Activated CD4-positive, alpha-beta T cell treated with anti-CD3 and anti-CD28 coated beads, Interleukin-2, amount 10 ng/mL, durations not matched to agents 24 days and 14 days (primary cell): ENCODE data around the gene SH3RF1. TPM values are rescaled to one million over a fixed set of nuclear protein-coding genes. Genes with fewer than 3 reads are reported as not detected.

Source experiments
- DNase-seq: peaks from one replicate; pipeline ENCODE4 v3.0.0; 2022
- H3K27ac Mint-ChIP-seq: one replicate; pipeline ENCODE4 v1.8.0; 2022; ENCODE audit warnings: mild to moderate bottlenecking, mixed read lengths
- H3K27me3 Mint-ChIP-seq: one replicate; pipeline ENCODE4 v1.8.0; 2022; ENCODE audit warnings: mixed read lengths
- H3K36me3 Mint-ChIP-seq: one replicate; pipeline ENCODE4 v1.8.0; 2022; ENCODE audit warnings: low read depth, mild to moderate bottlenecking, mixed read lengths
- H3K4me1 Mint-ChIP-seq: one replicate; pipeline ENCODE4 v1.8.0; 2021; ENCODE audit warnings: mixed read lengths
- H3K4me3 Mint-ChIP-seq: one replicate; pipeline ENCODE4 v1.8.0; 2022; ENCODE audit warnings: mild to moderate bottlenecking, moderate library complexity, mixed read lengths
- H3K9me3 Mint-ChIP-seq: one replicate; pipeline ENCODE4 v1.8.0; 2021; ENCODE audit warnings: mixed read lengths
- intact Hi-C: fragments of 100-400 bp; cut with micrococcal nuclease; formaldehyde crosslinking; loops from one replicate; pipeline ENCODE4 v1.15.1; 2023
- total RNA-seq: library from RNA; stranded (reverse); gene quantifications from 2 replicates; pipeline ENCODE4 v1.2.3, GENCODE V29; 2022

SH3RF1 gene
- total RNA-seq, 1 donor from 2014 or later: 0.68 TPM

- DNase-seq: no peak
- Mint-ChIP-seq H3K27ac (no peak overlapping the region), H3K4me1 (no peaks in the 10 kb centered on the region), H3K27me3 (no peaks in the 10 kb centered on the region), H3K36me3 (no peaks in the 10 kb centered on the region), H3K4me3 (no peak overlapping the region), H3K9me3 (no peaks in the 10 kb centered on the region)
- intact Hi-C loops: no loop called here
Observed at GRCh38 chr4:169156392-169156791, 114.4 kb downstream of the SH3RF1 start.

DNA sequence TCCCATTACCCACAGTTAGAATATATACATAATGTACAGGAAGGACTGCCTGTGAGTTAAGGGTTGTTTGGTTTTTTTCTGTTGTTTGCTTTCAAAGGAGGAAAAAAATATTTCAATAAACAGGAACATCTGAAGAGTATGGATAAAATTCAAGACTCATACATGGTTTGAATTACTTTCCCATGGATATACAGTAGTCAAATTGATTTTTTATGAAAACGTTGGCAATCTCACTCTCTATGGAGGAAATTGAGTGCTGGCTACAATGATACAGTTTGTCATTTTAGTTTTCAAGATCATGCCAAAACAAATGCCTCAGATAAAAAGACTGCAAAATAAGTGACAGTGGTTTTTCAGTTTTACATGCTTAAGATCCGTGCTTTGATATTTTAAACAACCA is 116.6 kb downstream of the SH3RF1 start:
- Mint-ChIP-seq H3K36me3 (no peaks in the 10 kb centered on the region), H3K4me1 (no peaks in the 10 kb centered on the region), H3K27ac (no peak overlapping the region), H3K27me3 (no peaks in the 10 kb centered on the region), H3K9me3 (no peaks in the 10 kb centered on the region), H3K4me3 (no peak overlapping the region)
- intact Hi-C loops: no loop called here
- DNase-seq: no peak

DNA sequence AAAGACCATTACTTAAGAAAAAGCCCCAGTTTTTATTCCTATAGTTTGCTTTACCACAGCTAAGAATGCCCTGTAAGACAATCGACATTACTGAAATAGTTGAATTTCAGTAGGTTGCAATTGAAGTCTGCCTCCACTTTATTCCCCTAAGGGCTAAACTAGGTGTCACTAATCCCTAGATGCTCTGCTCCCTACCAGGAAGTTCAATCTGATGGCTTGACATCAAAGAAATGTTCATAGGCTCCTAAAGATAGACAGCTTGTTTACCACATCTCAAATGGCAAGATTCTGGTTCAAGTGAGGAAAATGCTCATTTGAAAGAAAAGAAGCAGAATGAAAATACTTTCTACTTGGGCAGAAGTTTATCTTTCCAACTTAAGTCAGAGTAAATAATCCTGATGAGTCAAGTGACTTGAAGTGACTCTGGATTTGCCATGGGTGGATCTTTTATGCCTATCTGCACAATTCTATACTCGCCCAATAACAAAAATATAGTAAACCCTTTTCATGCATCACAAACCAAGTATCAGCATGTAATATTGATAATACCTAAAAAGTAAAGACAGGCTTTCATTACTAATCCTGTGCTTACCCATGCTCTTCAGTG is 117.2 kb downstream of the SH3RF1 start:
- Mint-ChIP-seq H3K4me1 (no peaks in the 10 kb centered on the region), H3K27ac (no peak overlapping the region), H3K9me3 (no peaks in the 10 kb centered on the region), H3K36me3 (no peaks in the 10 kb centered on the region), H3K27me3 (no peaks in the 10 kb centered on the region), H3K4me3 (no peak overlapping the region)
- intact Hi-C loops: no loop called here
- DNase-seq: no peak

DNA sequence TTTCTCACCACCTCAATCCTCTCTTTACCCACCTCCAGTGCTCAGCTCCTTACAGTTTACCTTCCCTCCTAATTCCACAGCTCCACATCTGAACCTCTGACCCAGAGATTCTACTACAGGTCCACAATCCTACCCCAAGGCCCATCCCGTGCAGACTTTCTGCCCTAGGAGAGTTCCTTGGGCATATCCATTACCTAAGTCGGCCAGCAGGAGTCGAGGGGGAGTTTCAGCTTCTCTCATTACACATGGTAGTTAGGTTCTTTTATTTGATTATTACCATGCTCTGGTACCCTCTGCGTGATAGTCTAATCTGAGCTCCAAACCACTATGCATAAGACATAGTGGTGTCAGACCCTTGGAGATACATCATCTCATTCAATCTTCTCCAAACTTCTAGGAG is 117.9 kb downstream of the SH3RF1 start:
- no peaks in the 10 kb centered on the region for H3K4me1 Mint-ChIP-seq

GRCh38 chr4:169152098-169152497 is 118.7 kb downstream of the SH3RF1 start:
- H3K9me3 Mint-ChIP-seq: no peaks in the 10 kb centered on the region
- intact Hi-C loops: no loop called here
- no peak for DNase-seq
- H3K4me3 Mint-ChIP-seq: no peak overlapping the region
- H3K4me1 Mint-ChIP-seq: no peaks in the 10 kb centered on the region
- no peak overlapping the region for H3K27ac Mint-ChIP-seq
- H3K27me3 Mint-ChIP-seq: no peaks in the 10 kb centered on the region
- no peaks in the 10 kb centered on the region for H3K36me3 Mint-ChIP-seq

More for the DNA sequence above, 117.9 kb downstream of the SH3RF1 start:
- intact Hi-C loops: no loop called here
- H3K27ac Mint-ChIP-seq: no peak overlapping the region
- H3K4me3 Mint-ChIP-seq: no peak overlapping the region
- no peaks in the 10 kb centered on the region for H3K36me3 Mint-ChIP-seq
- no peaks in the 10 kb centered on the region for H3K27me3 Mint-ChIP-seq
- no peaks in the 10 kb centered on the region for H3K9me3 Mint-ChIP-seq
- no peak for DNase-seq

DNA sequence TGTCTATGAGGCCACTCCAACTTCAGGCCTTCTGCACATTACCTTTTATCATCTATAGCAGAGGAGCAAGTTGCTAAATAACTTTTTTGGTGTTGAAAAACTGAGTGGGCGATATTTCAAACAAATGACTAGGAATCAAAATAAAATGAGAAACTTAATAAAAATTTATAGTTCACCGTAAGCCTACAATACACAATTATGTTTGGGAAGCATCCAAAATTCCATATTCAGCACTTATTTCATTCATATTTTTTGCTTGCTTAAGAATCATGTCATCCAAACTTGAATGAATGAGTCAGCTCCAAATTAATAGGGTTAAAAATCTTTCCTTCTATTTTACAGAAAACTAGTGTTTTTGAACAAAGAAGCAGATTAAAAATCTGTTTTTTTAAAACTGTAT is 119.1 kb downstream of the SH3RF1 start:
- Mint-ChIP-seq H3K27ac (no peak overlapping the region), H3K4me3 (no peak overlapping the region), H3K27me3 (no peaks in the 10 kb centered on the region), H3K36me3 (no peaks in the 10 kb centered on the region), H3K4me1 (no peaks in the 10 kb centered on the region), H3K9me3 (no peaks in the 10 kb centered on the region)
- intact Hi-C loops: no loop called here
- no peak for DNase-seq

GRCh38 chr4:169150806-169151205 is 120.0 kb downstream of the SH3RF1 start:
- Mint-ChIP-seq H3K4me1 (no peaks in the 10 kb centered on the region), H3K36me3 (no peaks in the 10 kb centered on the region), H3K27ac (no peak overlapping the region), H3K9me3 (no peaks in the 10 kb centered on the region), H3K4me3 (no peak overlapping the region), H3K27me3 (no peaks in the 10 kb centered on the region)
- no peak for DNase-seq
- intact Hi-C loops: no loop called here

- Mint-ChIP-seq H3K27ac (no peak overlapping the region), H3K27me3 (no peaks in the 10 kb centered on the region), H3K9me3 (no peaks in the 10 kb centered on the region), H3K4me3 (no peak overlapping the region), H3K36me3 (no peaks in the 10 kb centered on the region), H3K4me1 (no peaks in the 10 kb centered on the region)
- intact Hi-C loops: no loop called here
- DNase-seq: no peak
Observed at GRCh38 chr4:169148885-169149284, 121.9 kb downstream of the SH3RF1 start.

- Mint-ChIP-seq H3K27me3 (no peaks in the 10 kb centered on the region), H3K4me1 (no peaks in the 10 kb centered on the region), H3K4me3 (no peak overlapping the region), H3K9me3 (no peaks in the 10 kb centered on the region), H3K36me3 (no peaks in the 10 kb centered on the region), H3K27ac (no peak overlapping the region)
- no peak for DNase-seq
- intact Hi-C loops: no loop called here
Observed at GRCh38 chr4:169147191-169147590, 123.6 kb downstream of the SH3RF1 start.

DNA sequence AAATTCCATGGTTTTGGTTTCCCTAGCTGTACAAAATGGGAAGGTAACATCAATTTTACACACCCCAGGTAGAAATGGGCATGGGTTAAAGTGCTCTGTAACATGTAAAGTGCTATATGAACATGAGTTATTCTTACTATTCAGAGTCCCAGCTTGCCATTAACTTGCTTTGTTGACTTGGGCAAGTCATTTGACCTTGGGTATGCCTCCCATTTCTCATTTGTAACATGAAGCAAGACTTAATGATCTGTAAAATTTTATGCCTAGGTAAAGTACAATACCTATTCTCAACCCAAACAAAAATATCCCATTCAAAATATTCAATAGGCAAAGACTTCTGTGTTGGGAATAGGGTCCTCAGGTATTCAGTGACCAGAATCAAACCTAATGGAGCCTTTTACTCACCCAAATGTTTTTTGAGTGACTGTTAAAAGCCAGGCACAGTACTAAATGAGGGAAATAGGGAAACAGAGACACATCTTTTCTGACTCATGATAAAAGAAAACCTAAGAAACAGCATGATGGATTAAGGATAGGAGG is 126.6 kb downstream of the SH3RF1 start:
- intact Hi-C loops: no loop called here
- no peak for DNase-seq
- H3K27me3 Mint-ChIP-seq: no peaks in the 10 kb centered on the region
- H3K4me3 Mint-ChIP-seq: no peak overlapping the region
- H3K4me1 Mint-ChIP-seq: no peaks in the 10 kb centered on the region
- no peak overlapping the region for H3K27ac Mint-ChIP-seq
- no peaks in the 10 kb centered on the region for H3K36me3 Mint-ChIP-seq
- no peaks in the 10 kb centered on the region for H3K9me3 Mint-ChIP-seq

DNA sequence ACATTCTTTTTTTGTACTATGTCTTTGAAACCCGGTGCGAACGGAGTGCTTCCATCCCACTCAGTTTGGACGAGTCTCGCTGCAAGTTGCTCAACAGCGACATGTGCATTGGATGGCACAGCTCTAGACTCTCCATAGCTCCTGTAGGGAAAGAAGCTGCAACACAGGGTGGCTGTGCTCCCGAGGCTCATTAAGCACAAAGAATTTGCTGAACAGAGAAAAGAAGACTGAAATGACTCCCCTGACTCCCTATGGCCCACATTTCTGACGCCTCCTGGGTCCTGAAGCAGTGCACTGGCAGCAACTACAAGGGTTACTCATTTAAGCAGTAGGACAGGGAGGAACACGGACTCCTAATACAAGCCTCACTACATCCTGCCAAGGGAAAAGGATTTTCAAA is 127.4 kb downstream of the SH3RF1 start:
- no peaks in the 10 kb centered on the region for H3K36me3 Mint-ChIP-seq
- no peak overlapping the region for H3K27ac Mint-ChIP-seq
- no peak overlapping the region for H3K4me3 Mint-ChIP-seq
- no peaks in the 10 kb centered on the region for H3K27me3 Mint-ChIP-seq
- DNase-seq: no peak
- no peaks in the 10 kb centered on the region for H3K9me3 Mint-ChIP-seq
- intact Hi-C loops: no loop called here
- H3K4me1 Mint-ChIP-seq: no peaks in the 10 kb centered on the region

- no peaks in the 10 kb centered on the region for H3K36me3 Mint-ChIP-seq
- no peaks in the 10 kb centered on the region for H3K4me1 Mint-ChIP-seq
- H3K27ac Mint-ChIP-seq: no peak overlapping the region
- H3K9me3 Mint-ChIP-seq: no peaks in the 10 kb centered on the region
- intact Hi-C loops: no loop called here
- H3K4me3 Mint-ChIP-seq: no peak overlapping the region
- no peak for DNase-seq
- no peaks in the 10 kb centered on the region for H3K27me3 Mint-ChIP-seq
Observed at GRCh38 chr4:169142906-169143305, 127.8 kb downstream of the SH3RF1 start.

GRCh38 chr4:169142391-169142790 is 128.4 kb downstream of the SH3RF1 start:
- intact Hi-C loops: no loop called here
- Mint-ChIP-seq H3K4me1 (no peaks in the 10 kb centered on the region), H3K9me3 (no peaks in the 10 kb centered on the region)

DNA sequence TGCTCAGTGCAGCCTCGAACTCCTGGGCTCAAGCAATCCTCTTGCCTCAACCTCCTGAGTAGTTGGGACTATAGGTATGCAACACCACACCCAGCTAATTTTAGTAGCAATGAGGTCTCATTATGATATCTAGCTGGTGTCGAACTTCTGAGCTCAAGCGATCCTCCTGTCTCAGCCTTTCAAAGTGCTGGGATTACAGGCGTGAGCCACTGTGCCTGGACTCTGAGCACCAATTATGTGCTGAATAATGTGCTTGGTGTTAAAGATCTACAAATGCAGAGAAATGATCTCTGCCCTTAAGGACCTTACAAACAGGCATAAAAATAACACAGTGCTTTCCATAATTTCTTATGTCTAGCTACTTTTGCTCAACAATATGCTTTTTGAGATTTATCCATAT is 131.7 kb downstream of the SH3RF1 start:
- no peak for DNase-seq
- intact Hi-C loops: no loop called here

More at GRCh38 chr4:169142391-169142790, 128.4 kb downstream of the SH3RF1 start:
- no peak for DNase-seq
- Mint-ChIP-seq H3K27ac (no peak overlapping the region), H3K36me3 (no peaks in the 10 kb centered on the region), H3K4me3 (no peak overlapping the region), H3K27me3 (no peaks in the 10 kb centered on the region)

DNA sequence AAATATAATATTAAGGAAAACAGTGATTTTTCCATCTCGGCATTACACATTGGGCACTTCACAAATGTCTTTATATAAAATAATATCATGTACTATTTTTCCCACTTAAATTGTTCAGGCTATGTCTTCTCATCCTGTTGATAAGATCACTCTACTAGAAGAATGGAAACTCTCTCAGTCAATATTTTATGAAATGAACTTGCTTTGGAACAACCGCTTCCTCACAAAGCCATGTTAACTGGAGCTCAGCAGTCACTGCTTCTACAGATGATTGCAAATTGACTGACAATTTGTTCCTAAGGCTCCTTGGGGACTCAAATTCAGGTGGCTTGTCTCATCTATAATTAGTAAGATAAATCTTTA is 133.2 kb downstream of the SH3RF1 start:
- Mint-ChIP-seq H3K36me3 (no peaks in the 10 kb centered on the region), H3K4me3 (no peak overlapping the region), H3K27ac (no peak overlapping the region), H3K4me1 (no peaks in the 10 kb centered on the region), H3K9me3 (no peaks in the 10 kb centered on the region), H3K27me3 (peaks cover 1% of the 10 kb centered on the region)
- DNase-seq: no peak
- intact Hi-C loops: no loop called here

More for the DNA sequence above, 131.7 kb downstream of the SH3RF1 start:
- no peak overlapping the region for H3K4me3 Mint-ChIP-seq
- no peak overlapping the region for H3K27ac Mint-ChIP-seq
- peaks cover 1% of the 10 kb centered on the region for H3K27me3 Mint-ChIP-seq
- no peaks in the 10 kb centered on the region for H3K36me3 Mint-ChIP-seq
- H3K4me1 Mint-ChIP-seq: no peaks in the 10 kb centered on the region
- no peaks in the 10 kb centered on the region for H3K9me3 Mint-ChIP-seq
